GM12872 (cell line): ENCODE measurements around the gene DIS3L2.

Experiments used
- TF ChIP-seq, protein P1 (sequence below): IDR thresholded peaks from 3 replicates; pipeline ENCODE4 v1.5.1; 2011; ENCODE audit warnings: low read depth, mild to moderate bottlenecking, low read length, moderate library complexity; ENCODE audit not compliant: insufficient read depth

Gene DIS3L2

DNA sequence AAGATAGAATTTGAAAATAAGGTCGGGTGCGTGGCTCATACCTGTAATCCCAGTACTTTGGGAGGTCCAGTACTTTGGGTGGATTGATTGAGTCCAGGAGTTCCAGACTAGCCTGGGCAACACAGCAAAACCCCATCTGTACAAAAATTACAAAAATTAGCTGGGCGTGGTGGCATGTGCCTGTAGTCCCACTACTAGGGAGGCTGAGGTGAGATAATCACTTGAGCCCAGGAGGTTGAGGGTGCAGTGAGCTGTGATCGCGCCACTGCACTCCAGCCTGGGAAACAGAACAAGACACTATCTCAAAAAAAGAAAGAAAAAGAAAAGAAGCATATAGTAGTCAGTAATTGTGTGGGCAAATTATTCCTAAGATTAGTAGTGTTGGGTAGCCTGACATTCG is 222.8 kb downstream of the DIS3L2 start:
- TF ChIP-seq, protein P1, sequence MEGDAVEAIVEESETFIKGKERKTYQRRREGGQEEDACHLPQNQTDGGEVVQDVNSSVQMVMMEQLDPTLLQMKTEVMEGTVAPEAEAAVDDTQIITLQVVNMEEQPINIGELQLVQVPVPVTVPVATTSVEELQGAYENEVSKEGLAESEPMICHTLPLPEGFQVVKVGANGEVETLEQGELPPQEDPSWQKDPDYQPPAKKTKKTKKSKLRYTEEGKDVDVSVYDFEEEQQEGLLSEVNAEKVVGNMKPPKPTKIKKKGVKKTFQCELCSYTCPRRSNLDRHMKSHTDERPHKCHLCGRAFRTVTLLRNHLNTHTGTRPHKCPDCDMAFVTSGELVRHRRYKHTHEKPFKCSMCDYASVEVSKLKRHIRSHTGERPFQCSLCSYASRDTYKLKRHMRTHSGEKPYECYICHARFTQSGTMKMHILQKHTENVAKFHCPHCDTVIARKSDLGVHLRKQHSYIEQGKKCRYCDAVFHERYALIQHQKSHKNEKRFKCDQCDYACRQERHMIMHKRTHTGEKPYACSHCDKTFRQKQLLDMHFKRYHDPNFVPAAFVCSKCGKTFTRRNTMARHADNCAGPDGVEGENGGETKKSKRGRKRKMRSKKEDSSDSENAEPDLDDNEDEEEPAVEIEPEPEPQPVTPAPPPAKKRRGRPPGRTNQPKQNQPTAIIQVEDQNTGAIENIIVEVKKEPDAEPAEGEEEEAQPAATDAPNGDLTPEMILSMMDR, result no peak

DNA sequence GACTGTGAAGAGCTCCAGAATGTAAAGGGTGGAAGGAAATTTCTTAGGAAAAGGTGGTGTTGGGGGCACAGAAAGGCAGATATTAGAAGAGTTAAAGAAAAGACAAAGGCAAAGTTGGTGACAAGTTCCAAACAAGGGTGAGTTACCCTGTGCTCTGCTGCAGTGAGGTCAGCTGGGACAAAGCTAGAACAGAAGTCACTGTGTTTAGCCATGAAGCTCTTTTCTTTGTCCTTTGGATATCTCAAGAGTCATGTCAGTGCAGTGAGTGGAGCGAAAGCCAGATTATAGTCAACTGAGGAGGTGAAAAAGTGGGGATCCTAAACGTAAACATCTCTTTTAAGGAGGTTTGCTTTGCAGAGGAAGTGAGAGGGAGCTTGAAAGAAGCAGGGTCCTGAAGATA is 229.3 kb downstream of the DIS3L2 start:
- TF ChIP-seq, protein P1, result no peak

DNA sequence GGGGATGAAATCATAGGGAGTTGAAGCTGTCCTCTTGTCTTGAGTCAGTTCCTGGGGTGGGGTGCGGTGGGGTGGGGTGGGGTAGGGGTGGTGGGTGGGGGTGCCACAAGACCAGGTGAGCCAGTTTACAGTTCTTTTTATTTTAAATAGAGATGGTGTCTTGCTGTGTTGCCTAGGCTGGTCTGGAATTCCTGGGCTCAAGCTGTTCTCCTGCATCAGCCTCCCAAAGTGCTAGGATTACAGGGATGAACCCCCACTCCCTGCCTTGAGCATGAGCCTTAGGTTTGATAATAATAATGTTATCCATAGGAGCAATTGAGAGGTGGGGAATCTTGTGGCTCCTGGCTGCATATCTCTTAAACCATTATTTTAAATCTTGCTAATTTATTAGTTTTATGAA is 234.0 kb downstream of the DIS3L2 start:
- TF ChIP-seq, protein P1, result no peak

DNA sequence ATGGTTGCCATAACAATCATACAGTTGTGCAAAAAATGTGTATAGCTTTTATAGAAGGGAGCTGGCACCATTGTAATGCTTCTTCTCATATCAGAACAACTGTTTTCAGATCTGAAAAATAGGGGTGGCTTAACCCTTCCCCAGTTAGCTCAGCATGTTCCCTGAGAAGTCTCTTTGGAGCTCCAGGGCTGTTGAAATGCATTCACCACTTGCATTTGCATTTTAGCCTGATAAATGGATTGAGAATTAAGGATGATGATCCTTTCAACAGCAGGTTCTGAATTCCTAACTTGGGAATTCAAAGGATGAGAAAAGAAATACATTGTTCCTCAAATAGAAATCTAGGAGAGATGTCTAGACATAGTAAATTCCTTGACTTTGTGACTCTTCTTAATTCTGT is 235.3 kb downstream of the DIS3L2 start:
- TF ChIP-seq, protein P1, result no peak

DNA sequence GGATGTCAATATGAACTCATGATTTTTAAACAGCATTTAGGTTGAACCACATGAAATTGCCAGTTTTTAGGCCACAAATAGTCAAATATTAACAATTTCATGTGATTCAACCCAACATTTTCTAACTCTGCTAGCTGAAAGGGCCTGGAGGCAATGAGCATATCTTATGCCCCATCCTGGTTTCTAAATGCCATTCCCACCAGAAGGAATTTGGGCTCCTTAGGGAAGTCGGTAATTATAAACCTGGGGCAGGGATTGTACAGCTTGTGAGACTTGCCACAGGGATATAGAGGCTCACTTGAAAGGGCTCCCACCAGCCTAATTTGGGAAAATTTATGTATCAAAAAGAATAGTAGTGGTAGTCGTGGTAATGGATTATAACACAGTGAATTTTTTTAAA is 238.7 kb downstream of the DIS3L2 start:
- TF ChIP-seq, protein P1, result no peak

DNA sequence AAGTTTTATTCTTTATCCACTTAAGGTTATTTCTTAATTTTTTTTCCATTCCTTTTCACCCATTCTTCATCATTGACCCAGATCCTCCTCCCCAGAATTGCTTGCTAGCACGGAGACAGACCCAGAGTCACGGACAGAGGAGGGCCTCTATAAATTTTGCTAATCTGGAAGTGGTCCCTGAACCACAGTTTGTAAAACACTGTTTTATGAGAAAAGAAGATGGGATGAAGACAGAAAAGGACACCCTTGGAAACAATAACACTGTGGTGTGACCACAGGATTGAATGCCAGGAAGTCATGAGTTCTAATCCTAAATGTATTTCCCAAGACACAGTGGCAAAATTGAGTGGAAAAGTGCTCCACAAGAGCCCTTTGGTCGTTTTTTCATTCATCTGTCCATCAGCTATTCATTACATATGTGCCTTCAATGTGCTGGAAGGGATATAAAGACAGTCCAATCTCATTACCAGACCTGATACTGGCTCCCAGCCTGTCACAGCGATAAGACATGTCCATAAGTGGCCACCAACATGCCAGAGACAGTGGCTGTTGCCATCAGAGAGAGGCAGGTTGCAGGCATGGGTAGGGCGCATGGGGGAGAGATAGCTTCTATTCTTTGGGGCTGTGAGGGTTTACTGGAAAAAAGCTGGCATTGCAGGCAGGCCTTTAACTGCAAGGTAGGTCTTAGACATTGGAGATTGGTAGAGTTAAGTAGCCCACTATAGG is 241.8 kb downstream of the DIS3L2 start:
- TF ChIP-seq, protein P1, result no peak

DNA sequence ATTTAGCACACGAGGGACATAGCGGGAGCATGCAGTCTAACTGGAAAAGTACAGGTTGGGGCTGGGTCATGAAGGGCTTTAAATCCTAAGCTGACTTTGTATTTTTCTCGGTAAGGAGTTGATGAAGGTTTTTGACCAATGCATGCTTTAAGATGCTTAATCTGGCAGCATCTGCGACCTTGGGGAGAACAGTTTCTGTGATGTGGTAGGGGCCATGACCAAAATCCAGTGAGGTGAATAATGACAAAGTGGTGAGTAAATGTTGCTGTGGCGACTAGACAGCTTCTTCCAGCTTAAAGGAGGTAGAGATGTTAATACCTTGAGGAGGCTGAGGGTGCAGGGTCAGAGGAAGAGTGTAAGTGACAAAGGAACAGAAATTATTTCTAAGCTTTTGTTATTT is 242.4 kb downstream of the DIS3L2 start:
- TF ChIP-seq, protein P1, result no peak

DNA sequence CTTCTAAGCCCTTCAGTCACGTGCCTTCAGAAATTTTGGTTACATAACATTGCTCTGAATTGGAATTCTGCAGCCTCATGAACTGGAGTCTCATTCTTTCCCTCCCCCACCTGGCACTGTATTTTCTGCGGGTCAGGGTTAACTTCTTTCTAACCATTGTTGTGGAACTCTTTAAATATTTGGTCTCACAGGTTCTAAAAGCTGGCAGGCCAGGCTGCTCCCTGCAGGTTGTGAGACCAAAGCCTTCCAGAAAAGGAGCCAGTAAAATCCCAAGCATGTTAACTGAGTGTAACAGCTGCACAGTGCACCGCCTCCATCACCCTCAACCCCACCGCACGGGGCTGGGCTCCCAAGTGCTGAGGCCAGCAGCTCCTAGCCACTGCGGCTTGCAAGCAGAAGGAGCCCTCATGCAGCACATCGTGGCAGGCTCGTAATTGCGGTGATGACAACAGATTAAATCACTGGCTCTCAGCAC is 243.0 kb downstream of the DIS3L2 start:
- TF ChIP-seq, protein P1, result no peak
